Astrocyte (in vitro differentiated cells and primary cell): ENCODE data around the gene IQSEC3.

ENCODE experiments used
- CTCF ChIP-seq: IDR thresholded peaks from 2 replicates; pipeline ENCODE4 v1.5.1; 2011; ENCODE audit warnings: low read depth, mild to moderate bottlenecking, inconsistent platforms, low read length, moderate library complexity; ENCODE audit not compliant: insufficient read depth
- EZH2 ChIP-seq: IDR thresholded peaks from 2 replicates; pipeline ENCODE4 v1.6.1; 2012; ENCODE audit warnings: mild to moderate bottlenecking, low read length, inconsistent platforms; ENCODE audit not compliant: insufficient read depth

- TF ChIP-seq CTCF (no peak), EZH2 (no peak)
Observed at GRCh38 chr12:139585-139984, 73.0 kb downstream of the IQSEC3 start.
